GM10266 (cell line): ENCODE measurements around the gene MINDY4.

Experiments used
- DNase-seq: peaks from one replicate; pipeline ENCODE4 v3.0.0; 2012; ENCODE audit errors: extremely low spot score
- CTCF ChIP-seq: IDR thresholded peaks from 2 replicates; pipeline ENCODE4 v1.5.1; 2012; ENCODE audit warnings: mild to moderate bottlenecking, low read depth; ENCODE audit not compliant: control insufficient read depth, insufficient read depth; ENCODE audit errors: missing control alignments

The MINDY4 gene

DNA sequence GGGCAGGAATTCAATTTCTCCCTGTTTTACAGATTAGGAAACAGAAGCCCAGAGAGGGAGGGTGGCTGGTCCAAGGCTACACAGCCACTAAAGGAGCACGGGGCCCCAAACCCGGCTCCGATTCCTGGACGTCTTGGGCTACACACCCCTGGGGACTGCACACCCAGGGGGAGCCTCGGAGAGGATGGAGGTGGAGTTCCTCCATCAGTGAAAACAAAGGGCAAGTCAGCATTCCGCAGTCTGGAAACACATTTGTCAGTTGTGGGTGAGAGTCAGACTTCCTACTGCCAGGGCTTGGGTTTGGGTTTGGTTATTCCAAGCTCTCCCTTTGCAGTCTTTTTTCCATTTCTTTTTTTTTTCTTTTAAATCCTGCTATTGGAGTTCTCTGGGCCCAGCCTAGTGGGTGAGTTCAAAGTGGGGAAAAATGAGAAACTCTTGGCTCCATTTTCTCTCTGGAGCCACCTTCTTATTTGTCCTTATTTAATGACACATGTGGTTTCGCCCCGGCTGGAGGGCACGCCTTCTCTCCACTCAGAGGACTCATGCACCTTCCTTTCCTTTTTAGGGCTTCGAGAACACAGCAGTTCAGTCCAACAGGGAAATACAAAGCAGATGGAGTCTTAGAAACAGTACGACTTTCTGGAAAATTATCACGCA lies 80.6 kb downstream of the MINDY4 start:
- no peak for DNase-seq
- no peak for TF ChIP-seq CTCF

GRCh38 chr7:30852308-30852684 lies 81.1 kb downstream of the MINDY4 start:
- TF ChIP-seq CTCF = no peak
- no peak for DNase-seq

DNA sequence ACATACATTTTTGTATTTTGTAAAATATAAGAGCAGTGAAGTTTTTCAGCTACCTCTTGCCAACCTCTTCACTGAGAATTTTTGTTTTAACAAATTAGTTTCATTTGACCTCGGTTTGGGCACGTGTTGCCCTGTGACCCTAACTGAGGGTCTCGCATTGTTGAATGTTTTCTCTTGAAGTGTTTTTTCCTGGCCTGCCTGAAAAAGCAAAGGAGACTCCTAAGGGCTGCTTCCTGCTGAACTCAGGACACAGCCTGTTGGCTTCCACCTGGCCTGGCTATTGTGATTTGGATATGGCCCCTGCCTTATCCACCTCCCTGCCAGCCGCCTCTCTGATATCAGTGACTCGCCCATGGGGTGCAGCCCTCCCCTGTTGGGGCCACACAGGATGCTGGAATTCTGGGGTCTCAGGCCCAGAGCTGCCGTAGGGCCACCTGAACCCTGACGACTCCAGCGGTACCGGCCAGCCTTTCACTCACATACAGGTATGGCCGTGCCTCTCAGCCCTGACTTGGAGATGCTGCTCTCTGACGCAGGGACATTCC lies 81.6 kb downstream of the MINDY4 start:
- no peak for TF ChIP-seq CTCF
- DNase-seq = no peak

DNA sequence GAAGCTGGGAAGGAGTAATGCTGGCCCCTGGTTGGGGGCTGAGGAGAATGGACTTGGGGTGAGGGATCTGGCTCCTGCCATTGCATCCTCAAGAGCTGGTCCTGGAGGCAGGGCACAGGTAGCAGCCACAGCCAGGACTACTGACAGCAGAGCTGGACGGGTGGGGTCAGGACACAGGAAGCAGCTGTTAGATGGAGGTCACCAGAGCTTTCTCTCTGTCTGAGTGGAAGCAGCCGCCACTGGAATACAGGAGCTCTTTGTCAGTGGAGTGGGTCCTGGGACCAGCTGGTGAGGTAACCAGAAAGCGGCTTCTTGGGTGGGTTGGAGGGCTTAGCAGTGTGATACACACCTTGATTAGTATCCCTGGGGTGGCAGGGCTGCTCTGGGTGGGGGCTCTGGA lies 82.4 kb downstream of the MINDY4 start:
- DNase-seq = no peak
- TF ChIP-seq CTCF = no peak

GRCh38 chr7:30855936-30856335 lies 84.7 kb downstream of the MINDY4 start:
- DNase-seq = no peak
- TF ChIP-seq CTCF = no peak

DNA sequence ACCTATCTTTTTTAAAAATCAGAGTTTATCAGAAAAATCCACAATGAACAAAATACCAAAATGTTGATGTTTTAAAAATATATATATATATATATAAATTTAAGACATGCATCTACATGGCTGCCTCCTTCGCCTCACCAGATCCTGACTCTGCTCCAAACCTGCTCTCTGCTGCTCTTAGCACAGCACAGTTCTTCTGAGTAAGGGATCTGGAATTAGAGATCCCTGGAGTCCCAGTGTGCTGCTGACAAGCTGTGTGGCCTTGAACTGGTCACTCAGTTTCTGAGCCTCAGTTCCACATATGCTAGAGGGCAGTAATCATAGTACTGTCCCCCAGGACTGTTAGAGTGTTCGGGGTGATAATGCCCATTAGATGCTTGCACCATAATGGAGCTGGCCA lies 87.4 kb downstream of the MINDY4 start:
- TF ChIP-seq CTCF = no peak

GRCh38 chr7:30859202-30859939 lies 88.2 kb downstream of the MINDY4 start:
- no peak for DNase-seq
- TF ChIP-seq CTCF = no peak

More for the DNA sequence above, 87.4 kb downstream of the MINDY4 start:
- no peak for DNase-seq
